Body of pancreas (tissue), 4 donors: ENCODE results near the gene PRKD3.

Experiments used
- CTCF ChIP-seq, 7 experiments: fragments of 450-650 bp in 4 of 7; fragments of 200-600 bp in 3 of 7; sonication (generic) in 3 of 7; IDR thresholded peaks; one replicate each; pipeline ENCODE4 v1.5.1; 2016 to 2019; ENCODE audit warnings: antibody characterized with exemption in 7 of 7
- POLR2A ChIP-seq, 3 donors: fragments of 450-650 bp; IDR thresholded peaks; one replicate each; pipeline ENCODE4 v1.6.1; 2016; ENCODE audit warnings: antibody characterized with exemption in 3 of 3, mild to moderate bottlenecking in 2 of 3

DNA sequence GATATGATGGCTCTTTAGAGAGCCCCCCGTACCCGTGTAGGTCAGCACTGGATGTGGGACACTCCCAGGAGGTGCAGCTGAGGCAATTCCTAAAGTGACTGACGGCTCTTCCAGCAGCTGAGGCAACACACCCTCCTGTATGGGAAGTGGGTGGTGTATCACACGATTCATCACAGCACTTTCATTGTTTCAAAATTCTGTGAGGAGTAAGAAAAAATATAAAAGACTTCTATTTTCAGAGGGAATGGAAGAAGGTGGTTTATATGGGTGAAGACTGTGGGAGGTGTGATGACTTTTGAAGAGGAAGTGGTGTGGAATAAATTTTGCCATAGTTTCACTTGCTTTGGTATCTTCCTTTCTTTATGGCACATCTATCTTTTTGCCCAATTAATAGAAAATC lies 42.1 kb upstream of the PRKD3 start:
- TF ChIP-seq CTCF (IDR thresholded peaks at IDR 0.05) (no peak), POLR2A (IDR thresholded peaks at IDR 0.05) (no peak)
